Muscle layer of duodenum (tissue), 2 donors: ENCODE data around the gene OLFML2B.

Experiments
- H3K27ac ChIP-seq: one replicate; pipeline ENCODE4 v1.7.0; 2013; ENCODE audit warnings: mild to moderate bottlenecking, low read length
- H3K27me3 ChIP-seq: one replicate; pipeline ENCODE4 v1.7.0; 2013; ENCODE audit warnings: low read depth, mild to moderate bottlenecking, control low read depth, low read length
- H3K36me3 ChIP-seq, 2 donors: one replicate each; pipeline ENCODE4 v1.7.0; 2013; ENCODE audit warnings: low read length in 2 of 2, control low read depth in 1 of 2, mild to moderate bottlenecking in 1 of 2; ENCODE audit not compliant: insufficient read depth in 2 of 2, control insufficient read depth in 1 of 2
- H3K4me1 ChIP-seq, 2 donors: one replicate each; pipeline ENCODE4 v1.7.0; 2013; ENCODE audit warnings: low read length in 2 of 2, mild to moderate bottlenecking in 2 of 2, control low read depth in 1 of 2, moderate library complexity in 1 of 2; ENCODE audit not compliant: insufficient read depth in 2 of 2, control insufficient read depth in 1 of 2
- H3K4me3 ChIP-seq, 2 donors: one replicate each; pipeline ENCODE4 v1.7.0; 2013; ENCODE audit warnings: low read length in 2 of 2, low read depth in 1 of 2, mild to moderate bottlenecking in 1 of 2
- H3K9me3 ChIP-seq, 2 donors: one replicate each; pipeline ENCODE4 v1.7.0; 2013; ENCODE audit warnings: low read length in 2 of 2, control low read depth in 1 of 2, mild to moderate bottlenecking in 1 of 2; ENCODE audit not compliant: control insufficient read depth in 1 of 2
- donor health status: healthy.

Gene OLFML2B

GRCh38 chr1:161955606-161956005 lies 68.1 kb downstream of the OLFML2B start:
- no peaks in the 10 kb centered on the region for H3K27me3 ChIP-seq
- no peak overlapping the region for H3K4me3 ChIP-seq
- H3K27ac ChIP-seq: no peak overlapping the region
- no peaks in the 10 kb centered on the region for H3K9me3 ChIP-seq
- H3K36me3 ChIP-seq: peaks cover 8% of the 10 kb centered on the region in 2 donors
- H3K4me1 ChIP-seq: peaks cover 8 to 11% of the 10 kb centered on the region in 2 donors

- no peaks in the 10 kb centered on the region for H3K9me3 ChIP-seq
These were observed 69.2 kb downstream of the OLFML2B start for GRCh38 chr1:161954466-161954865.

GRCh38 chr1:161954050-161954449 lies 69.6 kb downstream of the OLFML2B start:
- Histone ChIP-seq H3K4me1 (peaks cover 8 to 11% of the 10 kb centered on the region in 2 donors), H3K27me3 (no peaks in the 10 kb centered on the region), H3K4me3 (no peak overlapping the region), H3K36me3 (peaks cover 7 to 8% of the 10 kb centered on the region in 2 donors), H3K27ac (no peak overlapping the region), H3K9me3 (no peaks in the 10 kb centered on the region)

More at GRCh38 chr1:161954466-161954865, 69.2 kb downstream of the OLFML2B start:
- no peak overlapping the region for H3K27ac ChIP-seq
- no peak overlapping the region for H3K4me3 ChIP-seq
- no peaks in the 10 kb centered on the region for H3K27me3 ChIP-seq
- H3K36me3 ChIP-seq: peaks cover 8% of the 10 kb centered on the region in 2 donors
- peaks cover 8 to 11% of the 10 kb centered on the region in 2 donors for H3K4me1 ChIP-seq

GRCh38 chr1:161953256-161953920 lies 70.3 kb downstream of the OLFML2B start:
- no peak overlapping the region for H3K4me3 ChIP-seq
- peaks cover under 1 to 2% of the 10 kb centered on the region in 2 donors for H3K36me3 ChIP-seq
- peaks cover 8 to 11% of the 10 kb centered on the region in 2 donors for H3K4me1 ChIP-seq
- H3K9me3 ChIP-seq: no peaks in the 10 kb centered on the region
- H3K27me3 ChIP-seq: no peaks in the 10 kb centered on the region
- no peak overlapping the region for H3K27ac ChIP-seq

GRCh38 chr1:161952607-161953172 lies 71.0 kb downstream of the OLFML2B start:
- Histone ChIP-seq H3K4me3 (no peak overlapping the region), H3K36me3 (no peaks in the 10 kb centered on the region), H3K9me3 (no peaks in the 10 kb centered on the region), H3K27ac (no peak overlapping the region), H3K27me3 (no peaks in the 10 kb centered on the region), H3K4me1 (peaks cover 8 to 11% of the 10 kb centered on the region in 2 donors)

GRCh38 chr1:161951646-161952045 lies 72.0 kb downstream of the OLFML2B start:
- peaks cover 8 to 11% of the 10 kb centered on the region in 2 donors for H3K4me1 ChIP-seq
- no peak overlapping the region for H3K27ac ChIP-seq
- no peaks in the 10 kb centered on the region for H3K36me3 ChIP-seq
- no peak overlapping the region for H3K4me3 ChIP-seq
- H3K9me3 ChIP-seq: no peaks in the 10 kb centered on the region
- no peaks in the 10 kb centered on the region for H3K27me3 ChIP-seq

- Histone ChIP-seq H3K27ac (no peak overlapping the region), H3K4me3 (no peak overlapping the region), H3K4me1 (peaks cover 8 to 11% of the 10 kb centered on the region in 2 donors), H3K27me3 (no peaks in the 10 kb centered on the region), H3K9me3 (no peaks in the 10 kb centered on the region), H3K36me3 (no peaks in the 10 kb centered on the region)
These were observed 73.3 kb downstream of the OLFML2B start for GRCh38 chr1:161950377-161950776.

- H3K27me3 ChIP-seq: no peaks in the 10 kb centered on the region
- H3K27ac ChIP-seq: no peak overlapping the region
- H3K4me3 ChIP-seq: no peak overlapping the region
- H3K9me3 ChIP-seq: no peaks in the 10 kb centered on the region
- H3K4me1 ChIP-seq: peaks cover 5 to 11% of the 10 kb centered on the region in 2 donors
- H3K36me3 ChIP-seq: no peaks in the 10 kb centered on the region
These were observed 74.1 kb downstream of the OLFML2B start for GRCh38 chr1:161949548-161949947.

GRCh38 chr1:161948435-161948834 lies 75.2 kb downstream of the OLFML2B start:
- no peaks in the 10 kb centered on the region for H3K36me3 ChIP-seq
- H3K9me3 ChIP-seq: no peaks in the 10 kb centered on the region
- H3K27me3 ChIP-seq: no peaks in the 10 kb centered on the region
- no peak overlapping the region for H3K4me3 ChIP-seq
- H3K4me1 ChIP-seq: peaks cover 0 to under 1% of the 10 kb centered on the region in 2 donors
- no peak overlapping the region for H3K27ac ChIP-seq

GRCh38 chr1:161946071-161946987 lies 77.3 kb downstream of the OLFML2B start:
- H3K9me3 ChIP-seq: no peaks in the 10 kb centered on the region
- H3K4me1 ChIP-seq: no peaks in the 10 kb centered on the region
- H3K36me3 ChIP-seq: peaks cover 0 to 8% of the 10 kb centered on the region in 2 donors
- H3K27me3 ChIP-seq: no peaks in the 10 kb centered on the region
- no peak overlapping the region for H3K4me3 ChIP-seq
- no peak overlapping the region for H3K27ac ChIP-seq
